GM23248 (cell line): Measurements from ENCODE around the gene ODF2. TPM values are rescaled to one million over a fixed set of nuclear protein-coding genes. Genes with fewer than 3 reads are reported as not detected.

Source experiments
- DNase-seq: peaks from one replicate; pipeline ENCODE4 v3.0.0-alpha.2; 2015
- H2AFZ ChIP-seq: fragments of 200-600 bp; sonication (generic); 2 replicates; pipeline ENCODE4 v1.6.1; 2016; ENCODE audit warnings: antibody characterized with exemption
- H3F3A ChIP-seq: fragments of 200-600 bp; sonication (generic); 2 replicates; pipeline ENCODE4 v1.6.1; 2016; ENCODE audit warnings: mild to moderate bottlenecking, antibody characterized with exemption, mixed run types; ENCODE audit not compliant: insufficient read depth
- H3K27ac ChIP-seq: fragments of 200-600 bp; sonication (generic); 2 replicates; pipeline ENCODE4 v1.5.1; 2016; ENCODE audit warnings: mild to moderate bottlenecking
- H3K27me3 ChIP-seq: fragments of 200-600 bp; sonication (generic); replicated peaks from 2 replicates; pipeline ENCODE4 v1.6.1; 2016; ENCODE audit warnings: mild to moderate bottlenecking; ENCODE audit not compliant: insufficient read depth
- H3K36me3 ChIP-seq: fragments of 200-600 bp; sonication (generic); 2 replicates; pipeline ENCODE4 v1.6.1; 2016; ENCODE audit warnings: low read depth, mild to moderate bottlenecking
- H3K4me1 ChIP-seq: fragments of 200-600 bp; sonication (generic); 2 replicates; pipeline ENCODE4 v1.6.1; 2016; ENCODE audit warnings: mild to moderate bottlenecking; ENCODE audit not compliant: insufficient read depth
- H3K4me2 ChIP-seq: fragments of 200-600 bp; sonication (generic); one replicate; pipeline ENCODE4 v1.6.1; 2016; ENCODE audit warnings: mild to moderate bottlenecking; ENCODE audit not compliant: unreplicated experiment
- H3K4me3 ChIP-seq: fragments of 200-600 bp; sonication (generic); 2 replicates; pipeline ENCODE4 v1.5.1; 2016; ENCODE audit warnings: mild to moderate bottlenecking
- H3K79me2 ChIP-seq: fragments of 200-600 bp; sonication (generic); 2 replicates; pipeline ENCODE4 v1.6.1; 2016; ENCODE audit warnings: mild to moderate bottlenecking; ENCODE audit not compliant: insufficient read depth
- H3K9ac ChIP-seq: fragments of 200-600 bp; sonication (generic); 2 replicates; pipeline ENCODE4 v1.6.1; 2016; ENCODE audit warnings: mild to moderate bottlenecking
- H3K9me2 ChIP-seq: fragments of 200-600 bp; sonication (generic); 2 replicates; pipeline ENCODE4 v1.6.1; 2016; ENCODE audit warnings: mixed run types, mild to moderate bottlenecking, moderate library complexity; ENCODE audit not compliant: insufficient read depth
- H3K9me3 ChIP-seq: fragments of 200-600 bp; sonication (generic); one replicate; pipeline ENCODE4 v1.6.1; 2017; ENCODE audit warnings: low read depth
- H4K20me1 ChIP-seq: fragments of 200-600 bp; sonication (generic); 2 replicates; pipeline ENCODE4 v1.6.0; 2016; ENCODE audit not compliant: insufficient read depth
- EZH2 ChIP-seq: fragments of 200-600 bp; sonication (generic); IDR thresholded peaks from 2 replicates; pipeline ENCODE4 v1.6.1; 2018; ENCODE audit warnings: antibody characterized with exemption, mild to moderate bottlenecking; ENCODE audit not compliant: insufficient read depth, poor library complexity, severe bottlenecking
- EZH2phosphoT487 ChIP-seq: fragments of 200-600 bp; sonication (generic); IDR thresholded peaks from 2 replicates; pipeline ENCODE4 v1.6.1; 2018; ENCODE audit warnings: antibody characterized with exemption, moderate library complexity, mild to moderate bottlenecking, low read depth; ENCODE audit not compliant: insufficient read depth
- WGBS, 2 experiments: methylation state at CpG; one replicate each; pipeline ENCODE4 v1.1.6; 2015 to 2017; ENCODE audit warnings: low lambda C conversion rate in 2 of 2, low coverage in 1 of 2; ENCODE audit errors: missing lambda C conversion rate in 2 of 2; 5-methylcytosine and 5-hydroxymethylcytosine counted together
- in situ Hi-C: fragments of 300-500 bp; cut with MboI; formaldehyde crosslinking; loops from 2 replicates; pipeline ENCODE4 v1.15.0; 2020
- polyA plus RNA-seq: library from polyadenylated mRNA; unstranded; fragments of >200 nt; fragmentation: Nextera tagmentation; extraction: Ambion mirVana; gene quantifications from 2 replicates; pipeline ENCODE4 v1.2.1, GENCODE V29; 2016
- total RNA-seq: library from RNA; depleted of rRNA; stranded (reverse); fragments of >200 nt; shearing (Covaris generic); gene quantifications from 2 replicates; pipeline ENCODE4 v1.2.3, GENCODE V29; 2014; rRNA removed

Gene ODF2
- total RNA-seq (29.5 and 37.9 TPM in 2 replicates), polyA plus RNA-seq (32.1 and 34.8 TPM in 2 replicates)

- Histone ChIP-seq H3K79me2 (peaks cover 21% of the 10 kb centered on the region), H3K36me3 (no peaks in the 10 kb centered on the region), H3K4me1 (no peaks in the 10 kb centered on the region), H4K20me1 (no peaks in the 10 kb centered on the region), H3F3A (no peaks in the 10 kb centered on the region), H3K9me2 (no peaks in the 10 kb centered on the region), H3K9me3 (no peaks in the 10 kb centered on the region), H3K9ac (peak within 1 kb of the TSS; percentile 79), H3K27me3 (no peaks in the 10 kb centered on the region), H3K4me3 (peak within 1 kb of the TSS; percentile 76), H3K4me2 (peak within 1 kb of the TSS; percentile 86), H3K27ac (peak within 1 kb of the TSS; percentile 71), H2AFZ (peak within 1 kb of the TSS; percentile 95)
- no peak for TF ChIP-seq EZH2
- TF ChIP-seq EZH2phosphoT487, result no peak
- 0% methylated on average over 44 to 72 of the region's 82 CpGs for WGBS, 2 experiments
- DNase-seq, result peak; percentile 99
- in situ Hi-C loops, result no loop called here
Measured at GRCh38 chr9:128455849-128456612, at the start of gene ODF2. Gene ODF2, plus strand, starts transcription at chr9:128456006. Its CDS starts 86 bp downstream, at chr9:128456092.

DNA sequence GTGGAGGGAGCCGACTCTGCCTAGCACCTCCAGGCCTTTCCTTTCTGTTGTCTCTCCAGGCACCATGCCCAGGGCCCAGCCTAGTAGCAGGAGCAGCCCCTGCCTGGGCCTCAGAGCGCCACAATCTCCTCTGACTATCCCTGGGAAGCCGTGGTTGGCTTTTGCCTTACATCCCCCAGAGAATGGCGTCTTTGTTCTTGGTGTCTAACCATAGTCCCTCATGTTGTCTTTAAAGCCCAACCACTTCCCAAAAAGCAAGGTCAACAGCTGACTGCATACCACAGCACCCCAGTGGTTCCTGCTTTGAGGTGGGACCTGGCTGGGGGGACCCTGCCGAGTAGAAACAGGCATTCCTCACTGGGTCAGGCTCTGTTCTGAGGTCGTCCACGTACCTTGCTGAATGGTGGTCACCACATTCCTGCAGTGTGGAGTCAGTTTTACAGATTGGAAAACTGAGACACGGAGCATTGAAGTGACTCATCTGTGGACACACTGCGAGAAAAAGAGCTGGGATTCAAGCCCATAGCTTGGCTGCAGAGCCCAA is 48.9 kb upstream of the ODF2 start:
- TF ChIP-seq EZH2phosphoT487 (no peak), EZH2 (no peak)
- no peak overlapping the region for H3K27ac ChIP-seq
- no peaks in the 10 kb centered on the region for H3F3A ChIP-seq
- H3K4me1 ChIP-seq, result peaks cover 8% of the 10 kb centered on the region; the same call in 1 of the 2 replicates
- 59 to 62% methylated on average over 9 of the region's 9 CpGs for WGBS, 2 experiments
- no peaks in the 10 kb centered on the region for H4K20me1 ChIP-seq
- no peaks in the 10 kb centered on the region for H3K9me3 ChIP-seq
- no peaks in the 10 kb centered on the region for H3K36me3 ChIP-seq
- no peak overlapping the region for H2AFZ ChIP-seq
- no peak overlapping the region for H3K9ac ChIP-seq
- no peaks in the 10 kb centered on the region for H3K9me2 ChIP-seq
- no peaks in the 10 kb centered on the region for H3K27me3 ChIP-seq
- DNase-seq, result peak; percentile 45
- in situ Hi-C loops, result no loop called here
- H3K4me2 ChIP-seq, result no peak overlapping the region
- no peaks in the 10 kb centered on the region for H3K79me2 ChIP-seq
- no peak overlapping the region for H3K4me3 ChIP-seq

- Histone ChIP-seq H3K27me3 (peaks cover 2% of the 10 kb centered on the region; the same call in 1 of the 2 replicates), H3K9me2 (no peaks in the 10 kb centered on the region), H4K20me1 (no peaks in the 10 kb centered on the region), H3K4me1 (peaks cover 8% of the 10 kb centered on the region; the same call in 1 of the 2 replicates), H2AFZ (no peak overlapping the region), H3K36me3 (no peaks in the 10 kb centered on the region), H3F3A (no peaks in the 10 kb centered on the region), H3K79me2 (no peaks in the 10 kb centered on the region), H3K27ac (no peak overlapping the region), H3K4me3 (no peak overlapping the region), H3K4me2 (no peak overlapping the region), H3K9ac (no peak overlapping the region), H3K9me3 (no peaks in the 10 kb centered on the region)
- WGBS, 2 experiments, result 69 to 70% methylated on average over 7 to 26 of the region's 26 CpGs
- TF ChIP-seq EZH2 (no peak), EZH2phosphoT487 (no peak)
- in situ Hi-C loops, result no loop called here
- DNase-seq, result no peak
Measured at GRCh38 chr9:128408963-128409431, 46.8 kb upstream of the ODF2 start.

DNA sequence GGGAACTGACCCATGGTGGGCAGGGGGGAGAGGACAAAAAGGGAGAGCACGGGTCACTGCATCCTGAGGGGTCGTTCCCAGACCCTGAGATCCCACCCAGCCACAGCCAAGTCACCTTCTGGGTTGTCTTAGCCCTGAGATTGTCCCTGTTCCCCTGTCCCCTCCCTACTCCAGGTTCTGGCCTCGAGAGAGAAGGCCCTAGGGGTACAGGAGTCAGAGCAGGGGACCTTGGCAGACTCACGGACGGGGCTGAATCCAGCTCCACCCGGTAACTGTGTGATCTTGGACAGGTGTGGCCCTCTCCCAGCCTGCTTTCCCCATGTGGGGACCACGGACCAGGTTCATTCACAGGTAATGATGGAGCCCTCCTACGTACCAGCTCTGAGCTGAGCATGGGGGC is 46.4 kb upstream of the ODF2 start:
- no peak for DNase-seq
- Histone ChIP-seq H3K9ac (no peak overlapping the region), H3K9me3 (no peaks in the 10 kb centered on the region), H3K27me3 (peaks cover 6% of the 10 kb centered on the region), H3K36me3 (no peaks in the 10 kb centered on the region), H3K9me2 (no peaks in the 10 kb centered on the region), H3K79me2 (no peaks in the 10 kb centered on the region), H3K4me1 (peaks cover 8% of the 10 kb centered on the region; the same call in 1 of the 2 replicates), H4K20me1 (no peaks in the 10 kb centered on the region), H3F3A (no peaks in the 10 kb centered on the region), H2AFZ (no peak overlapping the region), H3K4me3 (no peak overlapping the region), H3K27ac (no peak overlapping the region), H3K4me2 (no peak overlapping the region)
- in situ Hi-C loops, result no loop called here
- WGBS, 2 experiments, result 71 to 72% methylated on average over 8 of the region's 8 CpGs
- TF ChIP-seq EZH2, result no peak
- TF ChIP-seq EZH2phosphoT487, result no peak
